ENCODE measurements around the gene MPND. TPM values are rescaled to one million over a fixed set of nuclear protein-coding genes. Genes with fewer than 3 reads are reported as not detected.
A peak's percentile ranks its signal among the peaks of the same experiment; 100 is the strongest.

The MPND gene
- total and polyA plus RNA-seq, 12 donors: 4.5 to 52.3 (median 16.1) TPM

DNA sequence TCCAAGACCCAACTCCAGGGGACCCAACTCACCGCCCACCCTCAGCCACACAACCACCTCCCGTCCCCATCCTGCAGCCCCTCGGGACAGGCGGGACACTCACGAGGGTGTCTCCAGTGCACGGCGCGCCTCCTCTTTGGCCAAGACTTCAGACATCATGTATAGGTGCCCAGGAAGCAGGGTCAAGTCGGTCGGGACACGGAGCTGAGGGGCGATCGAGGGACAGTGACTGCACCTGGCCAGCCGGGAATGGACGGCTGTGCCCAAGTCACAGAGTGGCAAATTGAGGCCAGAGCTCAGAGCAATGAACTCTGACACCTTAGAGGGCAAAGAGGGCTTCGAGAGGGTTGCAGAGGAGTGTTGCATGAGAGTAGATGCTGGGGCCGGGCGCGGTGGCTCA, 13.5 kb upstream of the MPND start:
- H3K27me3 ChIP-seq: no peaks in the 10 kb centered on the region
- H3K27ac ChIP-seq: no peak overlapping the region
- TF ChIP-seq, protein P1, sequence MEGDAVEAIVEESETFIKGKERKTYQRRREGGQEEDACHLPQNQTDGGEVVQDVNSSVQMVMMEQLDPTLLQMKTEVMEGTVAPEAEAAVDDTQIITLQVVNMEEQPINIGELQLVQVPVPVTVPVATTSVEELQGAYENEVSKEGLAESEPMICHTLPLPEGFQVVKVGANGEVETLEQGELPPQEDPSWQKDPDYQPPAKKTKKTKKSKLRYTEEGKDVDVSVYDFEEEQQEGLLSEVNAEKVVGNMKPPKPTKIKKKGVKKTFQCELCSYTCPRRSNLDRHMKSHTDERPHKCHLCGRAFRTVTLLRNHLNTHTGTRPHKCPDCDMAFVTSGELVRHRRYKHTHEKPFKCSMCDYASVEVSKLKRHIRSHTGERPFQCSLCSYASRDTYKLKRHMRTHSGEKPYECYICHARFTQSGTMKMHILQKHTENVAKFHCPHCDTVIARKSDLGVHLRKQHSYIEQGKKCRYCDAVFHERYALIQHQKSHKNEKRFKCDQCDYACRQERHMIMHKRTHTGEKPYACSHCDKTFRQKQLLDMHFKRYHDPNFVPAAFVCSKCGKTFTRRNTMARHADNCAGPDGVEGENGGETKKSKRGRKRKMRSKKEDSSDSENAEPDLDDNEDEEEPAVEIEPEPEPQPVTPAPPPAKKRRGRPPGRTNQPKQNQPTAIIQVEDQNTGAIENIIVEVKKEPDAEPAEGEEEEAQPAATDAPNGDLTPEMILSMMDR (IDR thresholded peaks at IDR 0.05): no peak
- TF ChIP-seq POLR2A (IDR thresholded peaks at IDR 0.05): no peak
- no peaks in the 10 kb centered on the region for H3K36me3 ChIP-seq (replicated peaks in 1 of 2)
- intact Hi-C loops (cut with DNase I): no loop called here
- H3K4me1 ChIP-seq (replicated peaks in 1 of 2): peaks cover 9 to 20% of the 10 kb centered on the region in 2 donors
- peak in 2 of 7 donors; percentile 36 to 41 for DNase-seq
- no peaks in the 10 kb centered on the region for H3K9me3 ChIP-seq (replicated peaks in 1 of 3)
- H3K4me3 ChIP-seq: no peak overlapping the region
- 94 to 98% (median 97%) methylated on average over 7 to 19 of the region's 19 CpGs for WGBS, 4 donors

DNA sequence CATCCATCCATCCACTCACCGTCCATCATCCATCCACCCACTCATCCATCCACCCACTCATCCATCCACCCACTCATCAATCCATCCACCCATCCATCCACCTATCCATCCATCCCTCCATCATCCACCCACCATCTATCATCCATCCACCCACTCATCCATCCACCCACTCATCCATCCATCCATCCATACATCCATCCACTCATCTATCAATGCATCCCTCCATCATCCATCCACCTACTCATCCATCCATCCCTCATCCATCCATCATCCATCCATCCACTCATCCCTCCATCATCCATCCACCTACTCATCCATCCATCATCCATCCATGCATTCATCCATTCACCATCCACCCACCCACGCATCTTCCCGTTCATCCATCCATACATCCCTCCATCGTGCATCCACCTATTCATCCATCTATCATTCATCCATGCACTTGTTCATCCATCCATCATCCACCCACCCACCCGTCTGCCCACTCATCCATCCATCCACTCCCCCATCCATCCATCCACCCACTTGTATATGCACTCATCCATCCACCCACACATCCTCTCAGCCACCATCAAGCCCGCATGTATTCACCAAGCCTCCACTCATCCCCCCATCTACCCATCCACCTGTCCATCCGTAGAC, 8.3 kb upstream of the MPND start:
- intact Hi-C loops (cut with DNase I): no loop called here
- Histone ChIP-seq H3K4me3 (no peak overlapping the region), H3K36me3 (replicated peaks in 1 of 2) (no peaks in the 10 kb centered on the region), H3K9me3 (replicated peaks in 1 of 3) (no peaks in the 10 kb centered on the region), H3K27me3 (no peaks in the 10 kb centered on the region), H3K4me1 (replicated peaks in 1 of 2) (peaks cover 0 to 7% of the 10 kb centered on the region in 2 donors), H3K27ac (no peak overlapping the region)
- WGBS, 4 donors: 93 to 95% (median 94%) methylated on average over 7 of the region's 7 CpGs
- no peak for DNase-seq
- TF ChIP-seq, protein P1 (IDR thresholded peaks at IDR 0.05): no peak
- no peak for TF ChIP-seq POLR2A (IDR thresholded peaks at IDR 0.05)

DNA sequence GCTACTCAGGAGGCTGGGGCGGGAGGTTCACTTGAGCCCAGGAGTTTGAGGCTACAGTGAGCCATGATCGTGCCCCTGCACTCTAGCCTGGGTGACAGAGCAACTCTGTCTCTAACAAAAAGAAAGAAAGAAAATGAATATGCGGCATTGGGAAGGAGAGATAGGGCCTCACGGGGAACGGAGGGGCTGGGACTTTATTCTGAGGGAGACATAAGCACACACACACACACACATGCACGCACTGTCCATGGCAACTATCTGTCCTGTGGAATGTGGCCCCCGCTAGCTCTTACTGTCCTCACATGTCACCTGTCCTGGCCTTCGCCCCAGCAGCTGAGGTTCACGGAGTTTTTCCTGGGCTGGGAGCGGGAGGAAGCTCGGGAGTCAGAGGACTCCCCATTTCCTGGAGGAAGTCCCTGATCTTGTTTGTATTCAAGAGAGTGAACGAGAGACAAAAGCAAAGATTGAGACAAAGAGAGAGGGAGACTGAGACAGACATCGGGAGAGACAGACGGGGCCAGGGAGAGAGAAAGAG, 5.4 kb upstream of the MPND start:
- no peaks in the 10 kb centered on the region for H3K27me3 ChIP-seq
- H3K27ac ChIP-seq: peak overlapping the region in 4 of 5 donors; percentile 29 to 81 (median 72)
- TF ChIP-seq POLR2A (IDR thresholded peaks at IDR 0.05): peak in 1 of 2 donors; percentile 49
- TF ChIP-seq, protein P1 (IDR thresholded peaks at IDR 0.05): no peak
- no peaks in the 10 kb centered on the region for H3K9me3 ChIP-seq (replicated peaks in 1 of 3)
- H3K36me3 ChIP-seq (replicated peaks in 1 of 2): no peaks in the 10 kb centered on the region
- peaks cover 5 to 12% of the 10 kb centered on the region in 2 donors for H3K4me1 ChIP-seq (replicated peaks in 1 of 2)
- DNase-seq: peak in 5 of 7 donors; percentile 41 to 70 (median 69)
- WGBS, 4 donors: 6 to 13% (median 10%) methylated on average over 14 of the region's 14 CpGs
- peak overlapping the region in 3 of 4 donors; percentile 13 to 61 (median 41) for H3K4me3 ChIP-seq
- intact Hi-C loops (cut with DNase I): no loop called here

DNA sequence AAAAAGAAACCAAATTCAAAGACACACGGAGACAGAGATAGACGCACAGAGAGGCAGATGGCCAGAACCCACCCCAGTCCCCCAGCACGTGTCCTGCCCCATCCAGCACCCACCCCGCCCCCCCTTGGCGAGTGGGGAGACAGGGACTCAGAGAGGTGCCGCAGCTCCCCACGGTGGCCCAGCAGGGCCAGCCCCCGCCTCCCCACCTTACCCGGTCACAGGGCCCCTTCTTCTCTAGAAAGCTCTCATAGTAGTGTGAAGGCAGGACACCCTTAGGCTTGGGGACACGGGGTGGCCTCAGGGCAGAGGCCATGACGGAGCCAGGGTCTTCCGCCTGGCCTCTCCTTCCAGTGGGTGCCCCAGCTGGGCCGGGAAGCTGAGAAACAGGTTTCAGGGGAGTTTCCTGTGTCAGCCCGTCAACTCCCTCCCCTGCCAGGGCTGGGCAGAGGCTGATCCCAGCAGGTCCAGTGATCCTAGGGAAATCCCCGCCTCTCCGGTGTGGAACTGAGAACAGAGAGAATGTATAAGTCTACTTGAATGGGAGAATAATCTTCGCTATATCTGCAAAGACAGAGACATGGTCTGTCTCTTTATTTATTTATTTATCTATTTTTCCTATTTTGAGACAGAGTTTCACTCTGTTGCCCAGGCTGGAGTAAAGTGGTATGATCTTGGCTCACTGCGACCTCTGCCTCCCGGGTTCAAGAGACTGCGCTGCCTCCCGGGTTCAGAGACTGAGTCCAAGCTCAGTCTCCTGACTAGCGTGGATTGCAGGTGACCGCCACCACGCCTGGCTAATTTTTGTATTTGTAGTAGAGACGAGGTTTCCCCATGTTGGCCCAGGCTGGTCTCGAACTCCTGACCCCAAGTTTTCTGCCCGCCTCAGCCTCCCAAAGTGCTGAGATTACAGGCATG, 4.7 kb upstream of the MPND start, which contains the start of gene STAP2:
Gene STAP2 (minus strand): TSS at position 387 of the 915 bp plus-strand sequence. CDS start 74 bp downstream, at position 313.
- intact Hi-C loops (cut with DNase I): no loop called here
- Histone ChIP-seq H3K36me3 (replicated peaks in 1 of 2) (no peaks in the 10 kb centered on the region), H3K4me1 (replicated peaks in 1 of 2) (peaks cover 5 to 12% of the 10 kb centered on the region in 2 donors), H3K9me3 (replicated peaks in 1 of 3) (no peaks in the 10 kb centered on the region), H3K27ac (peak within 1 kb of the TSS in 4 of 5 donors; percentile 29 to 81 (median 72)), H3K4me3 (peak within 1 kb of the TSS in 3 of 4 donors; percentile 13 to 61 (median 41)), H3K27me3 (no peaks in the 10 kb centered on the region)
- peak in 6 of 7 donors; percentile 45 to 67 (median 56) for DNase-seq
- WGBS, 4 donors: 36 to 48% (median 38%) methylated on average over 21 to 27 of the region's 27 CpGs
- no peak for TF ChIP-seq POLR2A (IDR thresholded peaks at IDR 0.05)
- TF ChIP-seq, protein P1 (IDR thresholded peaks at IDR 0.05): no peak
